Naive thymus-derived CD8-positive, alpha-beta T cell (primary cell): Measurements from ENCODE around the gene KLHDC7A. TPM values are rescaled to one million over a fixed set of nuclear protein-coding genes. Genes with fewer than 3 reads are reported as not detected.

ENCODE experiments used
- ATAC-seq, 2 donors: fragments of 150-1000 bp; cut with Tn5 transposase in 1 of 2; sonication (Bioruptor Pico), chemical (Tn5 transposase) in 1 of 2; 1 replicate in 1 of 2; 2 replicates in 1 of 2; pipeline ENCODE4 v1.10.0; 2021; ENCODE audit warnings: mild to moderate bottlenecking in 2 of 2, moderate library complexity in 2 of 2
- POLR2A ChIA-PET: fragments of 350-600 bp; sonication (Branson Sonifier 250); formaldehyde crosslinking; loops from one replicate; lab custom pipeline; 2021; ENCODE audit warnings: antibody characterized with exemption; lab: Charles Lee
- DNase-seq, 10 donors: peaks; one replicate each; pipeline versions ENCODE4 v3.0.0 to v3.0.0-alpha.2; 2020 to 2022
- H3K27ac Mint-ChIP-seq, 10 donors: one replicate each; pipeline ENCODE4 v1.8.0; 2020 to 2022; ENCODE audit warnings: mild to moderate bottlenecking in 10 of 10, mixed read lengths in 10 of 10, moderate library complexity in 4 of 10, inconsistent platforms in 1 of 10
- H3K27me3 Mint-ChIP-seq, 5 donors: one replicate each; pipeline ENCODE4 v1.8.0; 2021 to 2022; ENCODE audit warnings: mixed read lengths in 5 of 5
- H3K36me3 Mint-ChIP-seq, 3 donors: one replicate each; pipeline ENCODE4 v1.8.0; 2020 to 2022; ENCODE audit warnings: mixed read lengths in 3 of 3, mild to moderate bottlenecking in 2 of 3, inconsistent platforms in 1 of 3
- H3K4me1 Mint-ChIP-seq, 4 donors: one replicate each; pipeline ENCODE4 v1.8.0; 2021 to 2022; ENCODE audit warnings: mixed read lengths in 4 of 4
- H3K4me3 Mint-ChIP-seq, 10 donors: one replicate each; pipeline ENCODE4 v1.8.0; 2020 to 2022; ENCODE audit warnings: mild to moderate bottlenecking in 10 of 10, mixed read lengths in 10 of 10, moderate library complexity in 6 of 10, inconsistent platforms in 1 of 10
- H3K9me3 Mint-ChIP-seq, 9 donors: one replicate each; pipeline ENCODE4 v1.8.0; 2020 to 2022; ENCODE audit warnings: mixed read lengths in 9 of 9, mild to moderate bottlenecking in 3 of 9, inconsistent platforms in 1 of 9, moderate library complexity in 1 of 9
- polyA plus RNA-seq, 3 donors: library from polyadenylated mRNA; unstranded; fragments of 300-500 nt; fragmentation: Illumina TruSeq; gene quantifications; one replicate each; pipeline ENCODE4 v1.2.3, GENCODE V29; 2021
- total RNA-seq, 8 experiments: library from RNA in 2 of 8; stranded (reverse) in 2 of 8; gene quantifications; one replicate each; pipeline ENCODE4 v1.2.3 and lab custom pipeline; 2021 to 2026

The KLHDC7A gene
- total and polyA plus RNA-seq, 5 experiments from 2014 or later = not detected

- Mint-ChIP-seq H3K4me1 (peaks cover 0 to 9% (median under 1%) of the 10 kb centered on the region in 4 donors), H3K9me3 (no peaks in the 10 kb centered on the region), H3K36me3 (no peaks in the 10 kb centered on the region), H3K4me3 (no peak overlapping the region), H3K27ac (no peak overlapping the region), H3K27me3 (peaks cover 10 to 38% (median 11%) of the 10 kb centered on the region in 5 donors)
- DNase-seq = no peak
- POLR2A ChIA-PET = no interaction called here
- no peak for ATAC-seq
Measured at GRCh38 chr1:18479454-18479853, 1.3 kb upstream of the KLHDC7A start.

GRCh38 chr1:18481190-18481920, 625 bp downstream of the KLHDC7A start:
- Mint-ChIP-seq H3K36me3 (no peaks in the 10 kb centered on the region), H3K4me3 (no peak overlapping the region), H3K9me3 (no peaks in the 10 kb centered on the region), H3K27me3 (peaks cover 10 to 34% (median 16%) of the 10 kb centered on the region in 5 donors), H3K27ac (no peak overlapping the region), H3K4me1 (peaks cover 0 to 9% (median under 1%) of the 10 kb centered on the region in 4 donors)
- POLR2A ChIA-PET = no interaction called here
- no peak for ATAC-seq
- DNase-seq = no peak

- no peaks in the 10 kb centered on the region for H3K36me3 Mint-ChIP-seq
- peaks cover 10 to 35% (median 12%) of the 10 kb centered on the region in 5 donors for H3K27me3 Mint-ChIP-seq
- no peak overlapping the region for H3K4me3 Mint-ChIP-seq
- no peaks in the 10 kb centered on the region for H3K9me3 Mint-ChIP-seq
- peaks cover 0 to 9% (median under 1%) of the 10 kb centered on the region in 4 donors for H3K4me1 Mint-ChIP-seq
- DNase-seq (no peak), ATAC-seq (no peak)
- no peak overlapping the region for H3K27ac Mint-ChIP-seq
- POLR2A ChIA-PET = no interaction called here
Measured at GRCh38 chr1:18481921-18482701, 1.4 kb downstream of the KLHDC7A start.

GRCh38 chr1:18482721-18483425, 2.1 kb downstream of the KLHDC7A start:
- ATAC-seq (no peak), DNase-seq (no peak)
- H3K9me3 Mint-ChIP-seq = no peaks in the 10 kb centered on the region
- H3K27ac Mint-ChIP-seq = no peak overlapping the region
- peaks cover 0 to 9% (median under 1%) of the 10 kb centered on the region in 4 donors for H3K4me1 Mint-ChIP-seq
- no peaks in the 10 kb centered on the region for H3K36me3 Mint-ChIP-seq
- peaks cover 12 to 36% (median 14%) of the 10 kb centered on the region in 5 donors for H3K27me3 Mint-ChIP-seq
- no peak overlapping the region for H3K4me3 Mint-ChIP-seq
- POLR2A ChIA-PET = no interaction called here

GRCh38 chr1:18484276-18484675, 3.5 kb downstream of the KLHDC7A start:
- DNase-seq (no peak), ATAC-seq (no peak)
- peaks cover 0 to 4% (median under 1%) of the 10 kb centered on the region in 4 donors for H3K4me1 Mint-ChIP-seq
- H3K9me3 Mint-ChIP-seq = peaks cover 0 to 4% (median 0%) of the 10 kb centered on the region in 9 donors
- POLR2A ChIA-PET = no interaction called here
- peaks cover 12 to 34% (median 19%) of the 10 kb centered on the region in 5 donors for H3K27me3 Mint-ChIP-seq
- H3K27ac Mint-ChIP-seq = no peak overlapping the region
- H3K4me3 Mint-ChIP-seq = no peak overlapping the region
- H3K36me3 Mint-ChIP-seq = no peaks in the 10 kb centered on the region

GRCh38 chr1:18484721-18485120, 4.0 kb downstream of the KLHDC7A start:
- peaks cover 0 to 2% (median 0%) of the 10 kb centered on the region in 4 donors for H3K4me1 Mint-ChIP-seq
- H3K36me3 Mint-ChIP-seq = peaks cover 0 to 3% (median 0%) of the 10 kb centered on the region in 3 donors
- no peak overlapping the region for H3K4me3 Mint-ChIP-seq
- peaks cover 0 to 8% (median 0%) of the 10 kb centered on the region in 9 donors for H3K9me3 Mint-ChIP-seq
- ATAC-seq (no peak), DNase-seq (no peak)
- H3K27ac Mint-ChIP-seq = no peak overlapping the region
- peaks cover 10 to 39% (median 21%) of the 10 kb centered on the region in 5 donors for H3K27me3 Mint-ChIP-seq
- POLR2A ChIA-PET = no interaction called here

GRCh38 chr1:18485227-18485626, 4.5 kb downstream of the KLHDC7A start:
- DNase-seq (no peak), ATAC-seq (no peak)
- Mint-ChIP-seq H3K9me3 (peaks cover 0 to 9% (median 0%) of the 10 kb centered on the region in 9 donors), H3K36me3 (peaks cover 0 to 3% (median 0%) of the 10 kb centered on the region in 3 donors), H3K4me1 (peaks cover 0 to 2% (median 0%) of the 10 kb centered on the region in 4 donors), H3K27ac (no peak overlapping the region), H3K4me3 (no peak overlapping the region), H3K27me3 (peaks cover 8 to 41% (median 22%) of the 10 kb centered on the region in 5 donors)
- POLR2A ChIA-PET = no interaction called here

GRCh38 chr1:18486195-18486594, 5.5 kb downstream of the KLHDC7A start:
- DNase-seq = no peak
- H3K4me1 Mint-ChIP-seq = no peaks in the 10 kb centered on the region
- peaks cover 0 to 3% (median 0%) of the 10 kb centered on the region in 3 donors for H3K36me3 Mint-ChIP-seq
- H3K9me3 Mint-ChIP-seq = peaks cover 0 to 9% (median 0%) of the 10 kb centered on the region in 9 donors
- H3K27ac Mint-ChIP-seq = no peak overlapping the region
- H3K27me3 Mint-ChIP-seq = peaks cover 8 to 50% (median 26%) of the 10 kb centered on the region in 5 donors
- no peak for ATAC-seq
- POLR2A ChIA-PET = no interaction called here
- H3K4me3 Mint-ChIP-seq = no peak overlapping the region

- H3K4me1 Mint-ChIP-seq = no peaks in the 10 kb centered on the region
- no peak for ATAC-seq
- H3K36me3 Mint-ChIP-seq = peaks cover 0 to 3% (median 0%) of the 10 kb centered on the region in 3 donors
- POLR2A ChIA-PET = no interaction called here
- no peak overlapping the region for H3K4me3 Mint-ChIP-seq
- no peak for DNase-seq
- peaks cover 14 to 55% (median 21%) of the 10 kb centered on the region in 5 donors for H3K27me3 Mint-ChIP-seq
- H3K27ac Mint-ChIP-seq = no peak overlapping the region
- H3K9me3 Mint-ChIP-seq = peaks cover 0 to 9% (median 0%) of the 10 kb centered on the region in 9 donors
Measured at GRCh38 chr1:18489417-18490143, 8.8 kb downstream of the KLHDC7A start.

GRCh38 chr1:18491168-18491567, 10.4 kb downstream of the KLHDC7A start:
- POLR2A ChIA-PET = no interaction called here
- H3K9me3 Mint-ChIP-seq = peaks cover 0 to 9% (median 0%) of the 10 kb centered on the region in 9 donors
- no peak for DNase-seq
- no peaks in the 10 kb centered on the region for H3K4me1 Mint-ChIP-seq
- peaks cover 0 to 3% (median 0%) of the 10 kb centered on the region in 3 donors for H3K36me3 Mint-ChIP-seq
- H3K27me3 Mint-ChIP-seq = peaks cover 17 to 46% (median 20%) of the 10 kb centered on the region in 5 donors
- H3K27ac Mint-ChIP-seq = no peak overlapping the region
- ATAC-seq = no peak
- no peak overlapping the region for H3K4me3 Mint-ChIP-seq

- no peak overlapping the region for H3K27ac Mint-ChIP-seq
- no peaks in the 10 kb centered on the region for H3K4me1 Mint-ChIP-seq
- H3K9me3 Mint-ChIP-seq = peaks cover 0 to 5% (median 0%) of the 10 kb centered on the region in 9 donors
- DNase-seq (no peak), ATAC-seq (no peak)
- H3K4me3 Mint-ChIP-seq = no peak overlapping the region
- H3K36me3 Mint-ChIP-seq = peaks cover 0 to 3% (median 0%) of the 10 kb centered on the region in 3 donors
- H3K27me3 Mint-ChIP-seq = peaks cover 23 to 56% (median 32%) of the 10 kb centered on the region in 5 donors
- POLR2A ChIA-PET = no interaction called here
Measured at GRCh38 chr1:18494304-18494703, 13.6 kb downstream of the KLHDC7A start.

- ATAC-seq = no peak
Measured at GRCh38 chr1:18495635-18496034, 14.9 kb downstream of the KLHDC7A start.

More at GRCh38 chr1:18495635-18496034, 14.9 kb downstream of the KLHDC7A start:
- Mint-ChIP-seq H3K4me1 (no peaks in the 10 kb centered on the region), H3K36me3 (no peaks in the 10 kb centered on the region), H3K9me3 (peaks cover 0 to 3% (median 0%) of the 10 kb centered on the region in 9 donors), H3K27me3 (peaks cover 30 to 59% (median 35%) of the 10 kb centered on the region in 5 donors), H3K27ac (no peak overlapping the region), H3K4me3 (no peak overlapping the region)
- POLR2A ChIA-PET = no interaction called here
- no peak for DNase-seq
